Neuron (in vitro differentiated cells): ENCODE measurements around the gene AP1S1.
"Not testable (repeated sequence)": the region's sequence is repeated elsewhere in the genome, so short reads cannot be mapped to it uniquely, and the experiment has no call there.

Experiments
- H2AFZ ChIP-seq: one replicate; pipeline ENCODE4 v1.6.1; 2013; ENCODE audit warnings: low read depth, mild to moderate bottlenecking, inconsistent platforms, low read length, moderate library complexity
- H3K27me3 ChIP-seq: one replicate; pipeline ENCODE4 v1.6.1; 2013; ENCODE audit warnings: low read length; ENCODE audit not compliant: insufficient read depth
- H3K36me3 ChIP-seq: one replicate; pipeline ENCODE4 v1.6.1; 2013; ENCODE audit warnings: low read length; ENCODE audit not compliant: insufficient read depth
- H3K4me1 ChIP-seq: one replicate; pipeline ENCODE4 v1.6.1; 2013; ENCODE audit warnings: low read length; ENCODE audit not compliant: insufficient read depth
- H3K4me3 ChIP-seq: 2 replicates; pipeline ENCODE4 v1.5.1; 2013; ENCODE audit warnings: mild to moderate bottlenecking, low read length, moderate library complexity
- H3K9me3 ChIP-seq: one replicate; pipeline ENCODE4 v1.6.1; 2013; ENCODE audit warnings: low read length

Gene AP1S1

DNA sequence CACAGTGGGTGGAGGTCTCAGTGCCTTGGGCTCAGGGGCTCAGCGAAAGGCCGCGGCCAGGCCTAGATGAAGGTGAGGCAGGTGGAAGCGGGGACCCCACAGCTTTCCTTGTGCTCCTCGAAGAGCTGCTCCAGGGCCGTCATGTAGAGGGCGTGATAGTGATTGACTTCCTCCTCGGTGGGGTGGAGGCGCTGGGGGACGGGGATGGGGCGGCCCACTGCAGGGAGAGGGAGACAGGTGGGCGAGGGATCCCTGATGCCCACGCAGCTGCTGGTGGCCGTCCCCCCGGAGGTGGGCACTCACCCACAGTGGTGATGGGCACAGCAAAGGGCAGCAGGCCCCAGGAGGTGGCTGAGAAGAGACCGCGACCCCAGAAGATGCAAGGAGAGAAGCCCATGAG, 41.6 kb downstream of the AP1S1 start:
- Histone ChIP-seq H3K27me3 (no peaks in the 10 kb centered on the region), H3K4me3 (no peak overlapping the region), H3K9me3 (no peaks in the 10 kb centered on the region), H3K4me1 (peaks cover 7% of the 10 kb centered on the region), H2AFZ (no peak overlapping the region), H3K36me3 (no peaks in the 10 kb centered on the region)

DNA sequence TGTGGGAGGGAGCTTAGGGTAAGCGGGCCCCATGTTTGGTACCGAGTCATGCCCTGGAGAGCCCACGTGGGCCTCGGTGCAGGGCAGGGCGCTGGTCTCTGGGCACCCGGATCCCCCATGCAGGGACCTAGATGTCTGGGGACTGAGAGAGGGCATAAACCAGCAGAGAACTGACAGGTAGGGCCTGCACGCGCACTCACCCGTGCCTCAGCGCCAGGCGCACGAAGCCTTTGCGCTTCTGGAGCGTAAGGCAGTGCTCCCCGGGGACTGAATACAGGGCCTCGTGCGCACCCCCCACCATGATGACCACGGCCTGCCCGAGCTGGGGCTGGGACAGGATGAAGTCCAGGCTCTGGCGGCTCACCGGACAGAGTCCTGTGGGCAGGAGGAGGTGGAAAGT, 43.7 kb downstream of the AP1S1 start:
- no peaks in the 10 kb centered on the region for H3K36me3 ChIP-seq
- peaks cover 12% of the 10 kb centered on the region for H3K4me1 ChIP-seq
- no peak overlapping the region for H3K4me3 ChIP-seq
- no peak overlapping the region for H2AFZ ChIP-seq
- no peaks in the 10 kb centered on the region for H3K9me3 ChIP-seq
- H3K27me3 ChIP-seq = peaks cover 9% of the 10 kb centered on the region

- H2AFZ ChIP-seq = no peak overlapping the region
- H3K4me1 ChIP-seq = peaks cover 12% of the 10 kb centered on the region
- H3K9me3 ChIP-seq = no peaks in the 10 kb centered on the region
- no peak overlapping the region for H3K4me3 ChIP-seq
- peaks cover 14% of the 10 kb centered on the region for H3K27me3 ChIP-seq
- H3K36me3 ChIP-seq = no peaks in the 10 kb centered on the region
These were observed 44.2 kb downstream of the AP1S1 start for GRCh38 chr7:101198476-101198875.

- not testable (repeated sequence) for H2AFZ ChIP-seq, H3K9me3 ChIP-seq, H3K4me3 ChIP-seq, H3K36me3 ChIP-seq
- Histone ChIP-seq H3K4me1 (peaks cover 12% of the 10 kb centered on the region), H3K27me3 (peaks cover 15% of the 10 kb centered on the region)
These were observed 45.2 kb downstream of the AP1S1 start for GRCh38 chr7:101199522-101199921.

DNA sequence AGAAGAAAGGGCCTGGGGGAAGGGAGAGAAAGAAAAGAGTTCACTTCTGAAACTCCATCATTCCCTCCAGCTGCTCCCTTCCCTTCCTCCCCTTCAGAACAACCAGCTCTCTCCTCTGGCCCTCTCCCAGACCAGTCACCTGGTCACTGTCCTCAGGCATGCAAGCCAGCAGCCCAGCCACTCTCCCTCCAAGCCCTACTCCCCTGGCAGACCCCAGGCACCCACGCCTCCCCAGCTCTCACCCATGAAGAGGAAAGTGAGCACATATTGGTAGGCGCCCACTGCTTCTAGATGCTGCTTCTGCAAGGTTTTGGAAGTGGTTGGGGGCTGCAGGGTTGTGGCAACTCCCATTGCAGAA, 46.2 kb downstream of the AP1S1 start:
- Histone ChIP-seq H3K4me1 (peaks cover 12% of the 10 kb centered on the region), H3K27me3 (peaks cover 15% of the 10 kb centered on the region), H3K4me3 (no peak overlapping the region), H3K9me3 (no peaks in the 10 kb centered on the region), H3K36me3 (no peaks in the 10 kb centered on the region), H2AFZ (no peak overlapping the region)

DNA sequence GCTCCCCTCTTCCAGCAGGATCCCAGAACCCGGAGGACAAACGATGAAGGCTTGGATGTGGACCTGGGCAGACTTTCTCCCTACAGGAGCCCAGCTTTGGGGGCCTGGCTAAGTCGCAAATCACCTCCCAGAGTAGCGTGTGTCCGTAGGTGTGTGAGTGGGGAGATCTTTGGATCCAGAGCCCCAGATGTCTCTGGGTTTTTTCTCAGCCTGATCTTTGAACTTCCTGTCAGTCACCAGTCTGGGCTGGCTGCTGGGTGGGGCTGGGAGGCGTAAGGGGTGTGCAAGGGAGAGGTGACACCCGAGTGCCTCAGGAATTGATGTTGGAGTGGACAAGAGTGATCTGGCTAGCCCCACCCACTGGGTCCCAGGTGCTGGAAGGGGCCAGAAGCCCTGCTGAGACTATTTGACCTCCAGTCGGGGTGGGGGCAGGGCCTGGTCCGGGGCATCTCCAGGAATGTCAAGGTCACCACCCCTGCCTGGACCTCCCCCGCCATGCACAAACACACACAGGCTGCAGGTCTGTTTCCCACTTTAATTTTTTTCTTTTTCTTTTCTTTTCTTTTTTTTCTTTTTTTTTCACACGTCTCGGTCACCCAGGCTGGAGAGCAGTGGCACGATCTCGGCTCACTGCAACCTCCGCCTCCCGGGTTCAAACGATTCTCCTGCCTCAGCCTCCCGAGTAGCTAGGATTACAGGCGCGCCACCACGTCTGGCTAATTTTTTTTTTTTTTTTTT, 46.8 kb downstream of the AP1S1 start, which contains the start of gene MOGAT3:
Gene MOGAT3 (minus strand): TSS at position 175 of the 738 bp plus-strand sequence. CDS start 182 bp downstream, outside the sequence.
- H3K4me3 ChIP-seq = no peak within 1 kb of the TSS
- peaks cover 15% of the 10 kb centered on the region for H3K27me3 ChIP-seq
- no peaks in the 10 kb centered on the region for H3K36me3 ChIP-seq
- peaks cover 12% of the 10 kb centered on the region for H3K4me1 ChIP-seq
- no peaks in the 10 kb centered on the region for H3K9me3 ChIP-seq
- no peak within 1 kb of the TSS for H2AFZ ChIP-seq

- Histone ChIP-seq H3K36me3 (peaks cover 5% of the 10 kb centered on the region), H3K27me3 (peaks cover 15% of the 10 kb centered on the region), H2AFZ (no peak overlapping the region), H3K9me3 (no peaks in the 10 kb centered on the region), H3K4me1 (peaks cover 12% of the 10 kb centered on the region), H3K4me3 (no peak overlapping the region)
These were observed 47.7 kb downstream of the AP1S1 start for GRCh38 chr7:101201695-101202602.

DNA sequence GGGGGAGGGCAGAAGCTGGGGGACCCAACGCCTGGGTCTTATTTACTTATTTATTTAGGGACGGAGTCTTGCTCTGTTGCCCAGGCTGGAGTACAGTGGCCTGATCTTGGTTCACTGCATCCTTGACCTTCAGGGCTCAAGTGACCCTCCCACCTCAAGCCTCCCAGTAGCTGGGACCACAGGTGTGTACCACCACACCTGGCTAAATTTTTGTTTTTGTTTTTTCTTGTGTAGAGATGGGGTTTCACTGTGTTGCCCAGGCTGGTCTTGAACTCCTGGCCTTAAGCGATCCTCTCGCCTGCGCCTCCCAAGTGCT, 48.3 kb downstream of the AP1S1 start:
- Histone ChIP-seq H3K4me3 (no peak overlapping the region), H2AFZ (no peak overlapping the region), H3K27me3 (peaks cover 15% of the 10 kb centered on the region), H3K36me3 (peaks cover 7% of the 10 kb centered on the region), H3K9me3 (no peaks in the 10 kb centered on the region), H3K4me1 (peaks cover 12% of the 10 kb centered on the region)

DNA sequence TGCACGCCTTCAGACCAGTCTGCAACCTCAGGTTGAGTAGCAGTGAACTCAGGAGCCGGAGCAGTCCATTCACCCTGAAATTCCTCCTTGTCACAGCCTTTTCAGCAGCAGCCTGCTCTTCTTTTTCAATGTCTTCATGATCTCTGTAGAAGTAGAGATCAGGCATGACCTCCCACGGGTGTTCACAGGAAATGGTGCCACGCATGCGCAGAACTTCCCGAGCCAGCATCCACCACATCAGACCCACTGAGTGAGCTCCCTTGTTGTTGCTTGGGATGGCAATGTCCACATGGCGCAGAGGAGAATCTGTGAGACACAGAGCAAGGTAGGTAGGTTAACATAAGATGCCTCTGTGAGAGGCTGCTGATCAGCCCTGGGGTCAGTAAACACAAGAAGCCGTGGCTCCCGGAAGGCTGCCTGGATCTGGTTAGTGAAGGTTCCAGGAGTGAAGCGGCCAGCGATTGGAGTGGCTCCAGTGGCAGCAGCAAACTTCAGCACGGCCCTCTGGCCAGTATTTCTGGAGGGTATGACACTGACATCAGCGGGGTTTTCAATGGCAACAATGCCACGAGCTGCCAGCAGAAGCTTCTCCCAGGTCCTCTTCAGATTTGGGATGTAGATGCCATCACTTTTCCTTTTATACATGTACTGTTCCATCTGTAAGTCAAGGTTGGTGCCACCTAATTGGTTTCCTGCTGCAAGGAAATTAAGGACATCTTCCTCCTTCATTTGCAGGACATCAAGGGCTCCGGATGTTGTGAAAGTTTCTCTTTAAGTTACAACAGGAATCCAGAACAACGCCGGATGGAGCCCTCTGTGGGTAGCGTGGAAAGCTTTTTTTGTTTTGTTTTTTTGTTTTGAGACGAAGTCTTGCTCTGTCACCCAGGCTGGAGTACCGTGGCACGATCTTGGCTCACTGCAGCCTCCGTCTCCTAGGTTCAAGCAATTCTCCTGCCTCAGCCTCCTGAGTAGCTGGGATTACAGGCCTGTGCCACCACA, 49.8 kb downstream of the AP1S1 start:
- H2AFZ ChIP-seq, H3K4me3 ChIP-seq, H3K9me3 ChIP-seq: not testable (repeated sequence)
- Histone ChIP-seq H3K27me3 (peaks cover 15% of the 10 kb centered on the region), H3K36me3 (peaks cover 15% of the 10 kb centered on the region), H3K4me1 (peaks cover 12% of the 10 kb centered on the region)

DNA sequence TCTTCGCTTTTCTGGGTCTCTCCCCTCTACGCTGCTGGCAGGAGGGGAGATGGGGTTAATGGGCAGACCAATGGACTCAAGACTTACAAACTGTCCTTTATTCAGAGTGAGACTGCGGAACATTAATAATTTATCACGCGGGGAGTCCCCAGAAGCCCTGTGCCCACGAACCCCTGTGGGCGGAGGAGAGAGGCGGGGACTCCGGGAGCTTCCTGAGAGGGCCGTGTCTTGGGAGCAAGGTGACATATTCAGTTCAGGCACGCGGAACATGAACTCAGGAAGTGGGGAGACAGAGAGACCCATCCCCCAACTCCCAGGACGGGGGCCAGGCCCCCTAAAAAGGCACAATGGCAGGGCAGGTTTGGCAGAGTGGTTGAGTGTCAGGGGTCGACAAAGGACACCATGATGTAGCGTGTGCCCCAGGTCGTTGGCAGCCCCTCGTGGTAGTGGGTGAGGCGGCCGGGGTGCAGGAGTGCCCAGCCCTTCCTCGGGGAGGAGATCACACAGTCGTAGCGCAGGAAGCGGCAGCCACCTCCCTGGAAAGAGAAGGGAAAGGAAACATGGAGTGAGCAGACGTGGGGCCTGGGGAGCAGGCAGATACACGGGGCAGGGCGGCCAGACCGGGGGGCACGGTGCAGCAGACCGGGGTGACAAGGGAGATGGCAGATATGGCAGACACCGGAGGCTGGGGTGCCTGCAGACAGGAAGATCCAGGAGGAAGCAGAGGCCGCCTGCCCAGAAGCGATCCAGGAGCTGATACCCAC, 51.8 kb downstream of the AP1S1 start:
- H3K36me3 ChIP-seq = peaks cover 25% of the 10 kb centered on the region
- H3K4me1 ChIP-seq = peaks cover 3% of the 10 kb centered on the region
- H2AFZ ChIP-seq = no peak overlapping the region
- no peak overlapping the region for H3K4me3 ChIP-seq
- H3K27me3 ChIP-seq = peaks cover 15% of the 10 kb centered on the region
- no peaks in the 10 kb centered on the region for H3K9me3 ChIP-seq

GRCh38 chr7:101206665-101207042, 52.4 kb downstream of the AP1S1 start:
- Histone ChIP-seq H3K36me3 (peaks cover 29% of the 10 kb centered on the region), H2AFZ (no peak overlapping the region), H3K4me3 (no peak overlapping the region), H3K9me3 (no peaks in the 10 kb centered on the region), H3K4me1 (no peaks in the 10 kb centered on the region), H3K27me3 (peaks cover 15% of the 10 kb centered on the region)

DNA sequence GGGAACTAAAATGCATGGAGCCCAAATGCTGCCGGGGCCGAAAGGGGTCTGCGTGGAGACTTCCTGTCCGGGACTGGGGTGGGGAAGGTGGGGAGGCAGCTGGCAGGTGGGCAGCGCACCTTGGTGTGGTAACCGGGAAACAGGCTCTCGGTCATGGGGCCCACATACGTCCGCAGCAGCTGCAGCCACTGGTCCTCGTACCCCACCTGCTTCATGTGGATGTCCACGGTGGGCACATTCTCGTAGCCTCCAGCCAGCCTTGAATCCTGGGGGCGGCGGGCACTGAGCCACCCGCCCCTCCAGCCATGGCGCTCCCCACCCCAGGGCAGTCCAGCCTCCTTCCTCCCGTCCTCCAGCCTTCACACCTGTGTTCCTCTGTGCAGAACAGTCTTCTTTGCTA, 53.2 kb downstream of the AP1S1 start:
- peaks cover 9% of the 10 kb centered on the region for H3K27me3 ChIP-seq
- H3K4me3 ChIP-seq = no peak overlapping the region
- H3K36me3 ChIP-seq = peaks cover 34% of the 10 kb centered on the region
- H3K9me3 ChIP-seq = no peaks in the 10 kb centered on the region
- H2AFZ ChIP-seq = no peak overlapping the region
- no peaks in the 10 kb centered on the region for H3K4me1 ChIP-seq
